H9 (cell line): ENCODE measurements around the gene TMEM131. TPM values are rescaled to one million over a fixed set of nuclear protein-coding genes. Genes with fewer than 3 reads are reported as not detected.
"Not testable (repeated sequence)": the region's sequence is repeated elsewhere in the genome, so short reads cannot be mapped to it uniquely, and the experiment has no call there.

Experiments used
- DNase-seq: peaks from one replicate; pipeline ENCODE4 v3.0.0-alpha.2; 2017
- H2AFZ ChIP-seq: one replicate; pipeline ENCODE4 v1.6.1; 2013; ENCODE audit warnings: mild to moderate bottlenecking, low read length, control low read depth, moderate library complexity
- H2AK5ac ChIP-seq: 2 replicates; pipeline ENCODE4 v1.6.1; 2013; ENCODE audit warnings: low read length, control low read depth, mixed read lengths; ENCODE audit not compliant: insufficient read length
- H2BK120ac ChIP-seq: one replicate; pipeline ENCODE4 v1.6.1; 2013; ENCODE audit warnings: low read depth, mild to moderate bottlenecking, low read length, control low read depth, inconsistent platforms; ENCODE audit not compliant: poor library complexity, severe bottlenecking
- H2BK12ac ChIP-seq: 2 replicates; pipeline ENCODE4 v1.6.1; 2013; ENCODE audit warnings: low read length, control low read depth, mixed read lengths, low read depth; ENCODE audit not compliant: insufficient read length
- H2BK15ac ChIP-seq: 2 replicates; pipeline ENCODE4 v1.6.1; 2013; ENCODE audit warnings: low read depth, low read length, control low read depth
- H2BK20ac ChIP-seq: one replicate; pipeline ENCODE4 v1.6.1; 2013; ENCODE audit warnings: low read depth, mild to moderate bottlenecking, low read length, control low read depth, inconsistent platforms; ENCODE audit not compliant: poor library complexity, severe bottlenecking
- H2BK5ac ChIP-seq: 2 replicates; pipeline ENCODE4 v1.6.1; 2013; ENCODE audit warnings: low read length, control low read depth, mixed read lengths; ENCODE audit not compliant: insufficient read length
- H3K14ac ChIP-seq: 2 replicates; pipeline ENCODE4 v1.6.1; 2013; ENCODE audit warnings: low read length, control low read depth; ENCODE audit not compliant: insufficient read depth
- H3K18ac ChIP-seq: 2 replicates; pipeline ENCODE4 v1.6.1; 2013; ENCODE audit warnings: low read depth, mild to moderate bottlenecking, mixed read lengths, low read length, control low read depth; ENCODE audit not compliant: insufficient read length
- H3K23ac ChIP-seq: 2 replicates; pipeline ENCODE4 v1.6.1; 2013; ENCODE audit warnings: low read length, control low read depth, mixed read lengths, low read depth; ENCODE audit not compliant: insufficient read length
- H3K23me2 ChIP-seq: 2 replicates; pipeline ENCODE4 v1.6.1; 2013; ENCODE audit warnings: low read depth, mild to moderate bottlenecking, mixed read lengths, low read length, control low read depth; ENCODE audit not compliant: insufficient read length, poor library complexity, severe bottlenecking
- H3K27ac ChIP-seq: 2 replicates; pipeline ENCODE4 v1.5.1; 2013; ENCODE audit warnings: low read length, control low read depth, mixed read lengths, low read depth; ENCODE audit not compliant: insufficient read length
- H3K27me3 ChIP-seq: 2 replicates; pipeline ENCODE4 v1.6.1; 2013; ENCODE audit warnings: low read length, control low read depth, inconsistent platforms; ENCODE audit not compliant: insufficient read depth
- H3K4ac ChIP-seq: 2 replicates; pipeline ENCODE4 v1.6.1; 2013; ENCODE audit warnings: low read depth, mild to moderate bottlenecking, control low read depth, inconsistent platforms, low read length, moderate library complexity
- H3K4me1 ChIP-seq: 2 replicates; pipeline ENCODE4 v1.6.1; 2013; ENCODE audit warnings: low read length, control low read depth, inconsistent platforms; ENCODE audit not compliant: insufficient read depth
- H3K4me2 ChIP-seq: 2 replicates; pipeline ENCODE4 v1.6.1; 2013; ENCODE audit warnings: low read length, control low read depth, mixed read lengths; ENCODE audit not compliant: insufficient read length, insufficient read depth
- H3K56ac ChIP-seq: 2 replicates; pipeline ENCODE4 v1.6.1; 2013; ENCODE audit warnings: low read depth, mild to moderate bottlenecking, mixed read lengths, low read length, control low read depth; ENCODE audit not compliant: insufficient read length
- H3K79me1 ChIP-seq: 2 replicates; pipeline ENCODE4 v1.6.1; 2013; ENCODE audit warnings: low read depth, mild to moderate bottlenecking, moderate library complexity, low read length, control low read depth, inconsistent platforms; ENCODE audit not compliant: insufficient read depth, poor library complexity, severe bottlenecking
- H3K79me2 ChIP-seq: 2 replicates; pipeline ENCODE4 v1.6.1; 2013; ENCODE audit warnings: low read length, control low read depth, inconsistent platforms; ENCODE audit not compliant: insufficient read depth
- H3K9ac ChIP-seq: 2 replicates; pipeline ENCODE4 v1.6.1; 2013; ENCODE audit warnings: low read length, control low read depth, mixed read lengths; ENCODE audit not compliant: insufficient read length; ENCODE audit errors: extremely low read depth
- H3K9me3 ChIP-seq: one replicate; pipeline ENCODE4 v1.6.1; 2013; ENCODE audit warnings: low read depth, low read length, inconsistent platforms; ENCODE audit not compliant: control insufficient read depth
- H3T11ph ChIP-seq: one replicate; pipeline ENCODE4 v1.6.1; 2013; ENCODE audit warnings: mild to moderate bottlenecking, low read length, control low read depth, inconsistent platforms
- H4K20me1 ChIP-seq: one replicate; pipeline ENCODE4 v1.6.1; 2013; ENCODE audit not compliant: control insufficient read depth, insufficient read length, insufficient read depth
- H4K5ac ChIP-seq: 2 replicates; pipeline ENCODE4 v1.6.1; 2013; ENCODE audit warnings: low read depth, mild to moderate bottlenecking, mixed read lengths, low read length, control low read depth; ENCODE audit not compliant: insufficient read length
- H4K8ac ChIP-seq: replicated peaks from 2 replicates; pipeline ENCODE4 v1.6.1; 2013; ENCODE audit warnings: low read length, control low read depth, mixed read lengths, low read depth; ENCODE audit not compliant: insufficient read length
- H4K91ac ChIP-seq: 2 replicates; pipeline ENCODE4 v1.6.1; 2013; ENCODE audit warnings: low read depth, mild to moderate bottlenecking, moderate library complexity, mixed read lengths, low read length, control low read depth; ENCODE audit not compliant: insufficient read length
- H3K27ac Mint-ChIP-seq, 3 experiments: 2 replicates in 2 of 3; 3 replicates in 1 of 3; pipeline ENCODE4 v1.8.0; 2020 to 2021; ENCODE audit warnings: mixed read lengths in 3 of 3, mild to moderate bottlenecking in 1 of 3, moderate library complexity in 1 of 3
- H3K27me3 Mint-ChIP-seq: 2 replicates; pipeline ENCODE4 v1.8.0; 2021; ENCODE audit warnings: low read depth, mild to moderate bottlenecking, moderate library complexity, mixed read lengths
- H3K36me3 Mint-ChIP-seq, 3 experiments: 2 replicates in 2 of 3; 3 replicates in 1 of 3; pipeline ENCODE4 v1.8.0; 2020 to 2021; ENCODE audit warnings: low read depth in 3 of 3, mixed read lengths in 3 of 3; ENCODE audit not compliant: insufficient read depth in 1 of 3
- H3K4me1 Mint-ChIP-seq, 2 experiments: 2 replicates each; pipeline ENCODE4 v1.8.0; 2020; ENCODE audit warnings: mixed read lengths in 2 of 2
- H3K4me3 Mint-ChIP-seq, 2 experiments: 2 replicates in 1 of 2; 3 replicates in 1 of 2; pipeline ENCODE4 v1.8.0; 2020 to 2021; ENCODE audit warnings: mild to moderate bottlenecking in 2 of 2, mixed read lengths in 2 of 2, moderate library complexity in 1 of 2
- H3K9me3 Mint-ChIP-seq, 2 experiments: 2 replicates in 1 of 2; 3 replicates in 1 of 2; pipeline ENCODE4 v1.8.0; 2020; ENCODE audit warnings: mild to moderate bottlenecking in 2 of 2, mixed read lengths in 2 of 2, moderate library complexity in 1 of 2
- CTCF ChIP-seq: fragments of 200-600 bp; sonication (generic); conservative IDR thresholded peaks from 3 replicates; pipeline ENCODE4 v1.8.0; 2021; ENCODE audit warnings: antibody characterized with exemption, mild to moderate bottlenecking
- WGBS: extraction: QIAGEN DNeasy Blood & Tissue Kit; methylation state at CpG from one replicate; pipeline ENCODE4 v1.1.7; 2013; ENCODE audit warnings: missing lambda C conversion rate, low lambda C conversion rate, mixed read lengths; ENCODE audit not compliant: insufficient read length; ENCODE audit errors: extremely low coverage; 5-methylcytosine and 5-hydroxymethylcytosine counted together
- total RNA-seq: library from RNA; stranded (reverse); gene quantifications from 2 replicates; pipeline ENCODE4 v1.2.1, GENCODE V29; 2021

Gene TMEM131
- total RNA-seq, 1 experiment from 2014 or later: 20.9 TPM

DNA sequence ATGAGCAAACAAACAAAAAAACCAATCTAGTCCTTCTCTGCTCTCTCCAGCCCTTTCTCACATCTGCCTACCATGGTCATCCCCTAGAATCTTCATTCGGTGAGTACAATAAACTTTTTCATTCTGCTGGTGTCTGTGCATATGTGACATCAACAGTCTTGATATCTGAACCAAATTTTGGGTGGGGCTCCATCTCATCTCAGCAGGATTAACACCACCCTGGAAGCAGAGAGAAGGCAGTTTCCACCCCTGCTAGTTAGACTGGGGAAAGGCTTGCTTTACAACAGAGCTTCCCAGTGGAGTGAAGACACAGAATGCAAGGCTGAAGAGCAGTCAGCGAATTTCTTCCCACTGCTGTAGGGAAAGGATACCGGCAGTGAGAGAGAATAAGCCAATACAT, 116.9 kb downstream of the TMEM131 start:
- no peak overlapping the region for H2BK120ac ChIP-seq
- H3K4me2 ChIP-seq: no peak overlapping the region
- no peak overlapping the region for H2BK20ac ChIP-seq
- TF ChIP-seq CTCF: no peak
- no CpG with 5 or more reads among the region's 3 CpGs for WGBS
- H3K27ac ChIP-seq: no peak overlapping the region
- H3K18ac ChIP-seq: no peak overlapping the region
- no peak overlapping the region for H2BK12ac ChIP-seq
- no peaks in the 10 kb centered on the region for H3K9me3 ChIP-seq
- no peak overlapping the region for H2BK15ac ChIP-seq
- H3K79me1 ChIP-seq: no peaks in the 10 kb centered on the region
- Mint-ChIP-seq H3K36me3 (peaks cover 5 to 16% (median 7%) of the 10 kb centered on the region in 3 experiments; a peak in 6 of 7 replicates), H3K4me1 (peaks cover 8 to 9% of the 10 kb centered on the region in 2 experiments), H3K27ac (no peak overlapping the region), H3K4me3 (no peak overlapping the region), H3K27me3 (no peaks in the 10 kb centered on the region), H3K9me3 (peaks cover 12% of the 10 kb centered on the region in 2 experiments; a peak in 4 of 5 replicates)
- DNase-seq: no peak
- no peaks in the 10 kb centered on the region for H3K79me2 ChIP-seq
- no peak overlapping the region for H3K4ac ChIP-seq
- no peak overlapping the region for H4K5ac ChIP-seq
- H3K56ac ChIP-seq: no peak overlapping the region
- H3K9ac ChIP-seq: no peak overlapping the region
- H2AK5ac ChIP-seq: no peak overlapping the region
- no peak overlapping the region for H4K91ac ChIP-seq
- no peak overlapping the region for H4K8ac ChIP-seq
- no peak overlapping the region for H3T11ph ChIP-seq
- no peak overlapping the region for H2AFZ ChIP-seq
- H3K23me2 ChIP-seq: no peaks in the 10 kb centered on the region
- no peak overlapping the region for H3K23ac ChIP-seq
- no peak overlapping the region for H2BK5ac ChIP-seq
- no peaks in the 10 kb centered on the region for H3K27me3 ChIP-seq
- no peaks in the 10 kb centered on the region for H4K20me1 ChIP-seq
- no peak overlapping the region for H3K14ac ChIP-seq
- H3K4me1 ChIP-seq: no peaks in the 10 kb centered on the region

DNA sequence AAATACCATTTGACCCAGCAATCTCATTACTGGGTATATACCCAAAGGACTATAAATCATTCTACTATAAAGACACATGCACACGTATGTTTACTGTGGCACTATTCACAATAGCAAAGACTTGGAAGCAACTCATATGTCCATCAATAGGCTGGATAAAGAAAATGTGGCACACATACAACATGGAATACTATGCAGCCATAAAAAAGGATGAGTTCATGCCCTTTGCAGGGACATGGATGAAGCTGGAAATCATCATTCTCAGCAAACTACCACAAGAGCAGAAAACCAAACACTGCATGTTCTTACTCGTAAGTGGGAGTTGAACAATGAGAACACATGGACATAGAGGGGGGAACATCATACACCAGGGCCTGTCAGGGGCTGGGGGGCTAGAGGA, 117.4 kb downstream of the TMEM131 start:
- H4K5ac ChIP-seq, DNase-seq, H3K4me3 Mint-ChIP-seq, H3K23ac ChIP-seq, H2AFZ ChIP-seq, H3K27ac ChIP-seq, H3K4me1 Mint-ChIP-seq, H2AK5ac ChIP-seq, H3K4ac ChIP-seq, H3K79me1 ChIP-seq, H2BK12ac ChIP-seq, H3K14ac ChIP-seq, H4K8ac ChIP-seq, H3K27ac Mint-ChIP-seq, H3K9ac ChIP-seq, H4K20me1 ChIP-seq, H2BK20ac ChIP-seq, H3K27me3 ChIP-seq, H3K4me1 ChIP-seq, H3K4me2 ChIP-seq, H3K9me3 ChIP-seq, H3T11ph ChIP-seq, H3K56ac ChIP-seq, H3K79me2 ChIP-seq, H2BK120ac ChIP-seq, H4K91ac ChIP-seq, H3K27me3 Mint-ChIP-seq, H3K18ac ChIP-seq, H2BK5ac ChIP-seq, H2BK15ac ChIP-seq, H3K23me2 ChIP-seq: not testable (repeated sequence)
- peaks cover 10 to 21% (median 12%) of the 10 kb centered on the region in 3 experiments; a peak in 6 of 7 replicates for H3K36me3 Mint-ChIP-seq
- no CpG with 5 or more reads among the region's 2 CpGs for WGBS
- peaks cover 16 to 17% of the 10 kb centered on the region in 2 experiments; a peak in 4 of 5 replicates for H3K9me3 Mint-ChIP-seq
